ENCODE measurements around the gene ZP3. TPM values are rescaled to one million over a fixed set of nuclear protein-coding genes. Genes with fewer than 3 reads are reported as not detected.
"Not testable (repeated sequence)": the region's sequence is repeated elsewhere in the genome, so short reads cannot be mapped to it uniquely, and the experiment has no call there.

ZP3 gene
- total RNA-seq, 4 donors from 2014 or later: 1.2 to 19.4 (median 2.4) TPM; not detected in 1

- H3K36me3 ChIP-seq: not testable (repeated sequence)
- 85% methylated on average over 4 of the region's 10 CpGs; no CpG with 5 or more reads in 1 of the 2 donors for WGBS, 2 donors
Observed at GRCh38 chr7:76471556-76472221, 46.9 kb downstream of the ZP3 start.

GRCh38 chr7:76473097-76473496, 48.3 kb downstream of the ZP3 start:
- H3K4me1 ChIP-seq; H3K4me3 ChIP-seq; H3K27ac ChIP-seq; H3K27me3 ChIP-seq; DNase-seq (ENCODE audit: low spot score in 2 of 2); H3K9me3 ChIP-seq: not testable (repeated sequence)
- peaks cover 0 to 11% (median 0%) of the 10 kb centered on the region in 3 donors for H3K36me3 ChIP-seq
- WGBS, 2 donors: 84% methylated on average over 3 of the region's 6 CpGs; no CpG with 5 or more reads in 1 of the 2 donors

More at GRCh38 chr7:76471556-76472221, 46.9 kb downstream of the ZP3 start:
- not testable (repeated sequence) for H3K4me3 ChIP-seq; H3K4me1 ChIP-seq; DNase-seq (ENCODE audit: low spot score in 2 of 2); H3K27ac ChIP-seq; H3K27me3 ChIP-seq; H3K9me3 ChIP-seq

- peaks cover 0 to 18% (median 0%) of the 10 kb centered on the region in 3 donors for H3K36me3 ChIP-seq
- not testable (repeated sequence) for H3K27me3 ChIP-seq; H3K4me1 ChIP-seq; DNase-seq (ENCODE audit: low spot score in 2 of 2); H3K9me3 ChIP-seq; H3K4me3 ChIP-seq; H3K27ac ChIP-seq
- WGBS, 2 donors: no CpG with 5 or more reads among the region's 11 CpGs
Observed at GRCh38 chr7:76476280-76476679, 51.5 kb downstream of the ZP3 start.

- DNase-seq (ENCODE audit: low spot score in 2 of 2); H3K27ac ChIP-seq; H3K27me3 ChIP-seq; H3K4me3 ChIP-seq; H3K4me1 ChIP-seq; H3K9me3 ChIP-seq: not testable (repeated sequence)
- H3K36me3 ChIP-seq: peaks cover 0 to 18% (median 0%) of the 10 kb centered on the region in 3 donors
- WGBS, 2 donors: 92 to 96% methylated on average over 12 to 22 of the region's 24 CpGs
Observed at GRCh38 chr7:76476742-76477474, 52.2 kb downstream of the ZP3 start.

- H3K27ac ChIP-seq; DNase-seq (ENCODE audit: low spot score in 2 of 2); H3K4me3 ChIP-seq; H3K4me1 ChIP-seq; H3K27me3 ChIP-seq; H3K9me3 ChIP-seq: not testable (repeated sequence)
- WGBS, 2 donors: 82 to 84% methylated on average over 10 of the region's 11 CpGs
- H3K36me3 ChIP-seq: peaks cover 0 to 38% (median 0%) of the 10 kb centered on the region in 3 donors
Observed at GRCh38 chr7:76479628-76480027, 54.9 kb downstream of the ZP3 start.

DNA sequence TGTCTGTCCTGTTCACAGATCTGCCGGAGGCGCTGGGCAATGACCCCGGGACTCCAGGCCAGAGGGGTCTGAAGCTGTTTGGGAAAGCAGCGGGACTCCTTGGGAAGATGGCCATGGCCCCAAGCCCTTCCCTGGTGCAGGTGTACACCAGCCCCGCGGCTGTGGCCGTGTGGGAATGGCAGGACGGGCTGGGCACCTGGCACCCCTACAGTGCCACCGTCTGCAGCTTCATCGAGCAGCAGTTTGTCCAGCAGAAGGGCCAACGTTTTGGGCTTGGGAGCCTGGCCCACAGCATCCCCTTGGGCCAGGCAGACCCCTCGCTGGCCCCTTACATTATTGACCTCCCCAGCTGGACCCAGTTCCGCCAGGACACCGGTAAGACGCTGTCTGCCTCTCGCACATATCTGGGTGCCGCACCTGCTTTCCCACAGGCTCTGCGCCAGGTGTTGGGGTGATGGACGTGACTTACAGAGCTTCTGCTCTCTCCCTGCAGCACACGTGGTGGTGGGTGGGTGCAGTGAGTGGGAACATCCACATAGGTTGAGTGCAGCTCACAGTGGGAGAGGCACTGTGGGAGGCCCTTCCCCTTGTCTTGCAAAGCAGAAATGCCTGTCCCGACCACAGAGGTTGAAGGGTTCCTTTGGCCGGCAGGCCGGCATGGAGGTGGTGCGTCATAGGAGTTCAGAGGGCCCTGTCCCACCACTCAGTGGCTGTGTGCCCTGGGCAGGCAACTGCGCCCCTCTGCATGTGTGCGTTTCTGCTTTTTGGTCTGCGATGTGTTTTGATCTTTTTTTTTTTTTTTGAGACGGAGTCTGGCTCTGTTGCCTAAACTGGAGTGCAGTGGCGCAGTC, 55.9 kb downstream of the ZP3 start:
- H3K27ac ChIP-seq; DNase-seq (ENCODE audit: low spot score in 2 of 2); H3K27me3 ChIP-seq; H3K4me3 ChIP-seq; H3K9me3 ChIP-seq; H3K4me1 ChIP-seq: not testable (repeated sequence)
- 86 to 89% methylated on average over 16 to 18 of the region's 29 CpGs for WGBS, 2 donors
- peaks cover 0 to 38% (median 0%) of the 10 kb centered on the region in 3 donors for H3K36me3 ChIP-seq

DNA sequence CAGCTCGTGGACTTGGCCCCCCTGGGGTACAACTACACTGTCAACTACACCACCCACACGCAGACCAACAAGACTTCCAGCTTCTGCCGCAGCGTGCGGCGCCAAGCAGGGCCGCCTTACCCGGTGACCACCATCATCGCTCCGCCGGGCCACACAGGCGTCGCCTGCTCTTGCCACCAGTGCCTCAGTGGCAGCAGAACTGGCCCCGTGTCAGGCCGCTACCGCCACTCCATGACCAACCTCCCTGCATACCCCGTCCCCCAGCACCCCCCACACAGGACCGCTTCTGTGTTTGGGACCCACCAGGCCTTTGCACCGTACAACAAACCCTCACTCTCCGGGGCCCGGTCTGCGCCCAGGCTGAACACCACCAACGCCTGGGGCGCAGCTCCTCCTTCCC, 57.9 kb downstream of the ZP3 start:
- WGBS, 2 donors: 95 to 96% methylated on average over 22 to 24 of the region's 24 CpGs
- DNase-seq (ENCODE audit: low spot score in 2 of 2); H3K9me3 ChIP-seq; H3K27ac ChIP-seq; H3K27me3 ChIP-seq; H3K4me3 ChIP-seq; H3K4me1 ChIP-seq: not testable (repeated sequence)
- H3K36me3 ChIP-seq: peaks cover 0 to 35% (median 0%) of the 10 kb centered on the region in 3 donors

DNA sequence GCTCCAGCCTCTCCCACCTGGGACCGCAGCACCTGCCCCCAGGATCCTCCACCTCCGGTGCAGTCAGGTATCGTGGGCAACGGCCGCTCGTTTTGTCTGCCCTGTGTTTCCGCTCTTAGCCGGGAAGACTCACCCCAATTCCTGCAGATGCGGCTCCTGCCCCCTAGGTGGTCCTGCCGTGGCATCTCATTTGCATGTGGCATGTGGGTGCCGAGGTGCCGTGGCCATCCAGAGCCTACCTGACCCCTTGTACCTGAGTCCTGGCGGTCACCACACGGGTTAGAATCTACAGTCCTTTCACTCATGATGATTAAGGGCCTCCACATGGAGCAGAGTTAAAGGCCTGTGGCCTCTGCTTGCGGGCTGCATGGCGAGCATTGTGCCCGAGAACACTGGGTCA, 58.3 kb downstream of the ZP3 start:
- not testable (repeated sequence) for H3K27ac ChIP-seq; DNase-seq (ENCODE audit: low spot score in 2 of 2); H3K9me3 ChIP-seq; H3K27me3 ChIP-seq; H3K4me3 ChIP-seq; H3K4me1 ChIP-seq
- H3K36me3 ChIP-seq: peaks cover 0 to 35% (median 0%) of the 10 kb centered on the region in 3 donors
- WGBS, 2 donors: 86 to 90% methylated on average over 10 to 15 of the region's 17 CpGs

GRCh38 chr7:76484456-76484855, 59.7 kb downstream of the ZP3 start:
- not testable (repeated sequence) for H3K4me1 ChIP-seq; H3K9me3 ChIP-seq; H3K27me3 ChIP-seq; DNase-seq (ENCODE audit: low spot score in 2 of 2); H3K27ac ChIP-seq; H3K4me3 ChIP-seq
- H3K36me3 ChIP-seq: peaks cover 0 to 35% (median 0%) of the 10 kb centered on the region in 3 donors
- no CpG with 5 or more reads among the region's 12 CpGs for WGBS, 2 donors

- not testable (repeated sequence) for DNase-seq (ENCODE audit: low spot score in 2 of 2); H3K27me3 ChIP-seq
- 71% methylated on average over 6 of the region's 20 CpGs; no CpG with 5 or more reads in 1 of the 2 donors for WGBS, 2 donors
Observed at GRCh38 chr7:76485822-76486610, 61.3 kb downstream of the ZP3 start.

GRCh38 chr7:76486618-76487017, 61.9 kb downstream of the ZP3 start:
- H3K9me3 ChIP-seq; H3K27ac ChIP-seq; H3K27me3 ChIP-seq; H3K4me1 ChIP-seq; DNase-seq (ENCODE audit: low spot score in 2 of 2); H3K4me3 ChIP-seq: not testable (repeated sequence)
- WGBS, 2 donors: no CpG with 5 or more reads among the region's 5 CpGs
- peaks cover 0 to 22% (median 0%) of the 10 kb centered on the region in 3 donors for H3K36me3 ChIP-seq

More at GRCh38 chr7:76485822-76486610, 61.3 kb downstream of the ZP3 start:
- H3K36me3 ChIP-seq: peaks cover 0 to 26% (median 0%) of the 10 kb centered on the region in 3 donors
- H3K27ac ChIP-seq, H3K4me1 ChIP-seq, H3K4me3 ChIP-seq, H3K9me3 ChIP-seq: not testable (repeated sequence)

DNA sequence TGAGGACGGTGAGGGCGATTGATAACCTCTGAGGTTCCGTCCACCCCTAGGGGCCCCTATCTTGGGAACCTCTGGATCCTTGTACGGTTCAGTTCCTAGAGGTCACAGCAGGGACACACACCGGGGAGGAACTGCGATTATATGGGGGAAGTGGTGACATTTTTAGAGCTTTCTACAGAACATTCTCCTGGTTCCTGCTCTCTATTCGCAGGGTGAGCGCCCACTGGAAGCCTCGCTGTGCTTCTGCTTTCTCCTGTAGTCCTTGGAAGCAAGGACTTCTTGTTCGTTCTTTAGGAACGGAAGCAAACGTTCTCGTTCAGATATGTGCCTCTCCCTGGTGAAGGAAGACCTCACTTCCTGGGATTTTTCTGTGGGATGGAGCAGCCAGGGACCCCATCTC, 63.2 kb downstream of the ZP3 start:
- 94% methylated on average over 5 of the region's 13 CpGs; no CpG with 5 or more reads in 1 of the 2 donors for WGBS, 2 donors
- not testable (repeated sequence) for H3K4me3 ChIP-seq; DNase-seq (ENCODE audit: low spot score in 2 of 2)

More for the DNA sequence above, 63.2 kb downstream of the ZP3 start:
- H3K27me3 ChIP-seq, H3K9me3 ChIP-seq, H3K4me1 ChIP-seq, H3K27ac ChIP-seq: not testable (repeated sequence)
- H3K36me3 ChIP-seq: peaks cover 0 to 16% (median 0%) of the 10 kb centered on the region in 3 donors
